Measurements from ENCODE around the gene BRIX1. TPM values are rescaled to one million over a fixed set of nuclear protein-coding genes. Genes with fewer than 3 reads are reported as not detected.

BRIX1 gene
- total and polyA plus RNA-seq, 2 of the 13 experiments (the other 11 are each of a cell fraction or from before 2014, with no cell fraction given), result 23.6 to 78.4 TPM

- TF ChIP-seq KLF6 (CRISPR knock-in tag; IDR thresholded peaks at IDR 0.05) (no peak), PAWR (CRISPR knock-in tag; IDR thresholded peaks at IDR 0.05; ENCODE audit: borderline replicate concordance) (no peak), ZBTB37 (CRISPR knock-in tag; IDR thresholded peaks at IDR 0.05) (no peak), ZFYVE20 (CRISPR knock-in tag; IDR thresholded peaks at IDR 0.05; ENCODE audit: borderline replicate concordance, low read depth) (no peak), SOX6 (IDR thresholded peaks at IDR 0.05) (no peak), SOX6 (CRISPR knock-in tag; IDR thresholded peaks at IDR 0.05) (peak; percentile 73), ARID5B (CRISPR knock-in tag; IDR thresholded peaks at IDR 0.05) (peak; percentile 74), ZNF792 (CRISPR knock-in tag; IDR thresholded peaks at IDR 0.05) (0 out of 2 replicates have a peak, but pooled peaks have one; percentile 24), ZBTB25 (CRISPR knock-in tag; IDR thresholded peaks at IDR 0.05) (no peak), TARDBP (CRISPR knock-in tag; IDR thresholded peaks at IDR 0.05) (peak; percentile 52; the same call in 1 of the 2 replicates), ATF2 (CRISPR knock-in tag; IDR thresholded peaks at IDR 0.05) (peak; percentile 46; the same call in 1 of the 2 replicates), ZNF30 (CRISPR knock-in tag; IDR thresholded peaks at IDR 0.05) (no peak), PAXIP1 (CRISPR knock-in tag; conservative IDR thresholded peaks at IDR 0.05) (peak; percentile 94), MATR3 (CRISPR knock-in tag; IDR thresholded peaks at IDR 0.05) (no peak), ERF (CRISPR knock-in tag; IDR thresholded peaks at IDR 0.05) (0 out of 2 replicates have a peak, but pooled peaks have one; percentile 30), ZKSCAN5 (CRISPR knock-in tag; IDR thresholded peaks at IDR 0.05) (no peak), GLMP (CRISPR knock-in tag; IDR thresholded peaks at IDR 0.05; ENCODE audit: borderline replicate concordance) (no peak), CC2D1A (CRISPR knock-in tag; IDR thresholded peaks at IDR 0.05) (no peak), RELA (CRISPR knock-in tag; IDR thresholded peaks at IDR 0.05) (no peak)
These were observed 26.1 kb upstream of the BRIX1 start (continued) for GRCh38 chr5:34889394-34889793.

All from HepG2 (cell line).